GM23338 (cell line): ENCODE results near the gene FKBP10. TPM values are rescaled to one million over a fixed set of nuclear protein-coding genes. Genes with fewer than 3 reads are reported as not detected.

Source experiments
- ATAC-seq: fragments of 200-7000 bp; cut with Tn5 transposase; 3 replicates; pipeline ENCODE4 v1.9.1; 2020
- DNase-seq: peaks from one replicate; pipeline ENCODE4 v3.0.0-alpha.2; 2015; ENCODE audit warnings: low spot score
- H2AFZ ChIP-seq: fragments of 200-600 bp; sonication (generic); 2 replicates; pipeline ENCODE4 v1.8.0; 2016; ENCODE audit warnings: antibody characterized with exemption, mild to moderate bottlenecking, moderate library complexity
- H3F3A ChIP-seq: fragments of 200-600 bp; sonication (generic); replicated peaks from 2 replicates; pipeline ENCODE4 v1.8.0; 2017; ENCODE audit warnings: antibody characterized with exemption, mixed run types, low read depth
- H3K27ac ChIP-seq: fragments of 200-600 bp; sonication (generic); 2 replicates; pipeline ENCODE4 v1.6.1; 2016; ENCODE audit warnings: low read depth
- H3K27me3 ChIP-seq: fragments of 200-600 bp; sonication (generic); 2 replicates; pipeline ENCODE4 v1.8.0; 2016; ENCODE audit warnings: mild to moderate bottlenecking, mixed run types, moderate library complexity; ENCODE audit not compliant: insufficient read depth
- H3K36me3 ChIP-seq: fragments of 200-600 bp; sonication (generic); 2 replicates; pipeline ENCODE4 v1.8.0; 2016; ENCODE audit warnings: mild to moderate bottlenecking; ENCODE audit not compliant: insufficient read depth
- H3K4me1 ChIP-seq: fragments of 200-600 bp; sonication (generic); 2 replicates; pipeline ENCODE4 v1.8.0; 2016; ENCODE audit warnings: mild to moderate bottlenecking, moderate library complexity; ENCODE audit not compliant: insufficient read depth
- H3K4me2 ChIP-seq: fragments of 200-600 bp; sonication (generic); 2 replicates; pipeline ENCODE4 v1.7.1; 2017; ENCODE audit warnings: mixed run types
- H3K4me3 ChIP-seq: fragments of 200-600 bp; sonication (generic); 2 replicates; pipeline ENCODE4 v1.6.1; 2016; ENCODE audit warnings: mixed run types
- H3K79me2 ChIP-seq: fragments of 200-600 bp; sonication (generic); replicated peaks from 2 replicates; pipeline ENCODE4 v1.8.0; 2017; ENCODE audit warnings: mild to moderate bottlenecking; ENCODE audit not compliant: insufficient read depth
- H3K9me2 ChIP-seq: fragments of 200-600 bp; sonication (generic); 2 replicates; pipeline ENCODE4 v1.8.0; 2017; ENCODE audit not compliant: insufficient read depth
- H4K20me1 ChIP-seq: fragments of 200-600 bp; sonication (generic); replicated peaks from 2 replicates; pipeline ENCODE4 v1.8.0; 2017; ENCODE audit warnings: mild to moderate bottlenecking; ENCODE audit not compliant: insufficient read depth
- H3K27ac Mint-ChIP-seq: 2 replicates; pipeline ENCODE4 v1.8.0; 2020; ENCODE audit warnings: inconsistent platforms, mild to moderate bottlenecking, moderate library complexity, mixed read lengths
- H3K27me3 Mint-ChIP-seq: 3 replicates; pipeline ENCODE4 v1.8.0; 2022; ENCODE audit warnings: low read depth, mild to moderate bottlenecking, moderate library complexity, mixed read lengths, inconsistent platforms; ENCODE audit not compliant: insufficient read depth, poor library complexity
- H3K36me3 Mint-ChIP-seq: 3 replicates; pipeline ENCODE4 v1.8.0; 2021; ENCODE audit warnings: low read depth, mild to moderate bottlenecking, inconsistent platforms, moderate library complexity, mixed read lengths
- H3K4me1 Mint-ChIP-seq: 3 replicates; pipeline ENCODE4 v1.8.0; 2020; ENCODE audit warnings: mild to moderate bottlenecking, inconsistent platforms, mixed read lengths
- H3K4me3 Mint-ChIP-seq: 3 replicates; pipeline ENCODE4 v1.8.0; 2021; ENCODE audit warnings: moderate library complexity, mild to moderate bottlenecking, inconsistent platforms, mixed read lengths
- H3K9me3 Mint-ChIP-seq: 3 replicates; pipeline ENCODE4 v1.8.0; 2020; ENCODE audit warnings: moderate library complexity, mild to moderate bottlenecking, inconsistent platforms, mixed read lengths
- CREB1 ChIP-seq: fragments of 250-450 bp; sonication (Bioruptor Pico); IDR thresholded peaks from 2 replicates; pipeline ENCODE4 v1.5.0; 2020; ENCODE audit warnings: low read depth, mild to moderate bottlenecking, moderate library complexity
- CTCF ChIP-seq, 2 experiments: fragments of 200-600 bp in 1 of 2; sonication (generic) in 1 of 2; conservative IDR thresholded peaks; 2 replicates each; pipeline versions ENCODE4 v1.5.1 to v1.6.1; 2016 to 2017; ENCODE audit warnings: antibody characterized with exemption in 2 of 2, low read depth in 2 of 2, mild to moderate bottlenecking in 2 of 2, moderate library complexity in 1 of 2
- ETS1 ChIP-seq: IDR thresholded peaks from 2 replicates; pipeline ENCODE4 v1.6.1; 2016; ENCODE audit warnings: antibody characterized with exemption
- EZH2 ChIP-seq: fragments of 200-600 bp; sonication (generic); IDR thresholded peaks from one replicate; pipeline ENCODE4 v1.8.0; 2017; ENCODE audit warnings: antibody characterized with exemption, mild to moderate bottlenecking, low read depth; ENCODE audit not compliant: unreplicated experiment
- EZH2phosphoT487 ChIP-seq: fragments of 200-600 bp; sonication (generic); IDR thresholded peaks from one replicate; pipeline ENCODE4 v1.8.1; 2018; ENCODE audit warnings: antibody characterized with exemption; ENCODE audit not compliant: unreplicated experiment
- JUNB ChIP-seq: IDR thresholded peaks from one replicate; pipeline ENCODE4 v1.6.1; 2016; ENCODE audit warnings: antibody characterized with exemption; ENCODE audit not compliant: unreplicated experiment
- POLR2AphosphoS5 ChIP-seq: IDR thresholded peaks from 2 replicates; pipeline ENCODE4 v1.6.1; 2016; ENCODE audit warnings: antibody characterized with exemption, low read depth
- REST ChIP-seq: IDR thresholded peaks from one replicate; pipeline ENCODE4 v1.6.1; 2018; ENCODE audit warnings: antibody characterized with exemption; ENCODE audit not compliant: unreplicated experiment
- STAT1 ChIP-seq: IDR thresholded peaks from one replicate; pipeline ENCODE4 v1.6.1; 2016; ENCODE audit warnings: antibody characterized with exemption; ENCODE audit not compliant: unreplicated experiment
- ZNF114 ChIP-seq: fragments of 250-450 bp; sonication (Bioruptor Pico); IDR thresholded peaks from 2 replicates; pipeline ENCODE4 v1.5.0; 2020; ENCODE audit warnings: mild to moderate bottlenecking, moderate library complexity
- ZNF331 ChIP-seq: fragments of 250-450 bp; sonication (Bioruptor Pico); IDR thresholded peaks from 2 replicates; pipeline ENCODE4 v1.5.0; 2020; ENCODE audit warnings: low read depth, mild to moderate bottlenecking, moderate library complexity
- ZNF462 ChIP-seq: fragments of 250-450 bp; sonication (Bioruptor Pico); IDR thresholded peaks from 2 replicates; pipeline ENCODE4 v1.5.0; 2020; ENCODE audit warnings: mild to moderate bottlenecking, moderate library complexity
- polyA plus RNA-seq: library from polyadenylated mRNA; unstranded; fragments of >200 nt; fragmentation: Nextera tagmentation; extraction: Ambion mirVana; gene quantifications from 2 replicates; pipeline ENCODE4 v1.2.1, GENCODE V29; 2016
- total RNA-seq: library from RNA; depleted of rRNA; stranded (reverse); fragments of >200 nt; shearing (Covaris generic); gene quantifications from 2 replicates; pipeline ENCODE4 v1.2.3, GENCODE V29; 2014

The FKBP10 gene
- total and polyA plus RNA-seq, 2 experiments from 2014 or later: 26.2 to 151 TPM

- TF ChIP-seq REST (no peak), JUNB (no peak), ZNF114 (CRISPR knock-in tag) (no peak), POLR2AphosphoS5 (no peak), CTCF (conservative IDR thresholded peaks at IDR 0.05; ENCODE audit: low read depth in 2 of 2) (no peak), STAT1 (no peak)
Measured at GRCh38 chr17:41824086-41824485, 11.3 kb downstream of the FKBP10 start (continued).

GRCh38 chr17:41825175-41825845 lies 12.5 kb downstream of the FKBP10 start:
- Histone ChIP-seq H3K79me2 (no peaks in the 10 kb centered on the region), H3K4me1 (no peaks in the 10 kb centered on the region; the same call in 1 of the 2 replicates), H3K27me3 (no peaks in the 10 kb centered on the region), H3K9me2 (no peaks in the 10 kb centered on the region), H2AFZ (no peak overlapping the region), H3K36me3 (peaks cover 4% of the 10 kb centered on the region), H4K20me1 (no peaks in the 10 kb centered on the region; the same call in 1 of the 2 replicates), H3K4me2 (no peak overlapping the region), H3K4me3 (no peak overlapping the region), H3F3A (no peaks in the 10 kb centered on the region; the same call in 1 of the 2 replicates), H3K27ac (no peak overlapping the region)
- H3K4me3 Mint-ChIP-seq: no peak overlapping the region
- H3K27ac Mint-ChIP-seq: no peak overlapping the region; the same call in 1 of the 2 replicates
- peaks cover 16% of the 10 kb centered on the region for H3K27me3 Mint-ChIP-seq
- no peak for ATAC-seq
- DNase-seq: no peak
- H3K36me3 Mint-ChIP-seq: peaks cover 65% of the 10 kb centered on the region
- peaks cover 5% of the 10 kb centered on the region; the same call in 2 of the 3 replicates for H3K4me1 Mint-ChIP-seq
- H3K9me3 Mint-ChIP-seq: no peaks in the 10 kb centered on the region
- TF ChIP-seq ZNF114 (CRISPR knock-in tag): no peak
- no peak for TF ChIP-seq JUNB
- TF ChIP-seq ZNF462: no peak
- TF ChIP-seq ZNF331: no peak
- TF ChIP-seq CREB1 (CRISPR knock-in tag): no peak
- no peak for TF ChIP-seq ETS1
- no peak for TF ChIP-seq EZH2
- TF ChIP-seq EZH2phosphoT487: no peak
- TF ChIP-seq STAT1: no peak
